HEK293 (cell line): ENCODE results near the gene DOCK1.

ENCODE experiments used
- CTCF ChIA-PET: fragments of 350-600 bp; formaldehyde crosslinking; extraction: SDS; loops from one replicate; lab custom pipeline; 2021; ENCODE audit warnings: antibody characterized with exemption; lab: Yijun Ruan, JAX
- POLR2A ChIA-PET: fragments of 300-600 bp; formaldehyde crosslinking; extraction: SDS; loops from one replicate; lab custom pipeline; 2020; ENCODE audit warnings: antibody characterized with exemption, inconsistent platforms; lab: Yijun Ruan, JAX
- H3K27ac ChIP-seq: fragments of 200-500 bp; sonication (Bioruptor generic); 2 replicates; pipeline ENCODE4 v1.5.1; 2014; ENCODE audit warnings: low read depth, low read length, control low read depth, inconsistent platforms; ENCODE audit errors: extremely low read depth
- H3K36me3 ChIP-seq, 2 experiments: fragments of 200-500 bp in 1 of 2; sonication (Bioruptor generic) in 1 of 2; 1 replicate in 1 of 2; 2 replicates in 1 of 2; pipeline ENCODE4 v1.5.1; 2014 to 2017; ENCODE audit warnings: inconsistent platforms in 2 of 2, low read length in 2 of 2; ENCODE audit not compliant: control insufficient read depth in 2 of 2, insufficient read depth in 1 of 2
- H3K4me1 ChIP-seq: fragments of 200-500 bp; sonication (Bioruptor generic); 2 replicates; pipeline ENCODE4 v1.5.1; 2014; ENCODE audit warnings: mild to moderate bottlenecking, low read length, inconsistent platforms; ENCODE audit not compliant: control insufficient read depth, insufficient read depth
- H3K4me3 ChIP-seq: 2 replicates; pipeline ENCODE4 v1.5.1; 2011; ENCODE audit warnings: low read depth, mild to moderate bottlenecking, control low read depth, low read length, moderate library complexity
- H3K9me3 ChIP-seq: fragments of 200-500 bp; sonication (Bioruptor generic); 2 replicates; pipeline ENCODE4 v1.5.1; 2014; ENCODE audit warnings: low read depth, low read length, inconsistent platforms; ENCODE audit not compliant: control insufficient read depth, insufficient read depth
- GLI2 ChIP-seq: fragments of 450-650 bp; formaldehyde crosslinking; IDR thresholded peaks from 2 replicates; pipeline ENCODE4; 2017; ENCODE audit warnings: missing biosample characterization, missing genetic modification characterization, low read depth, borderline replicate concordance
- IKZF3 ChIP-seq: fragments of 450-650 bp; IDR thresholded peaks from 2 replicates; pipeline ENCODE4 v1.5.0; 2018; ENCODE audit warnings: missing biosample characterization, mild to moderate bottlenecking, missing genetic modification characterization, moderate library complexity
- ZBTB21 ChIP-seq: fragments of 450-650 bp; formaldehyde crosslinking; IDR thresholded peaks from 2 replicates; pipeline ENCODE4 v1.5.1; 2017; ENCODE audit warnings: missing biosample characterization, missing genetic modification characterization
- ZFP3 ChIP-seq: fragments of 450-650 bp; formaldehyde crosslinking; IDR thresholded peaks from 2 replicates; pipeline ENCODE4 v1.5.1; 2016; ENCODE audit warnings: low read depth, missing biosample characterization, missing genetic modification characterization
- ZNF16 ChIP-seq: fragments of 450-650 bp; formaldehyde crosslinking; IDR thresholded peaks from 2 replicates; pipeline ENCODE4 v1.5.1; 2016; ENCODE audit warnings: low read depth, missing biosample characterization, missing genetic modification characterization
- ZNF223 ChIP-seq: fragments of 450-650 bp; formaldehyde crosslinking; IDR thresholded peaks from 2 replicates; pipeline ENCODE4 v1.5.1; 2016; ENCODE audit warnings: missing biosample characterization, missing genetic modification characterization
- ZNF248 ChIP-seq: fragments of 450-650 bp; formaldehyde crosslinking; IDR thresholded peaks from 2 replicates; pipeline ENCODE4 v1.5.1; 2017; ENCODE audit warnings: missing biosample characterization, missing genetic modification characterization
- ZNF274 ChIP-seq, 2 experiments: fragments of 200-500 bp in 1 of 2; fragments of 450-650 bp in 1 of 2; sonication (Bioruptor generic) in 1 of 2; formaldehyde crosslinking in 1 of 2; IDR thresholded peaks; 2 replicates each; pipeline versions ENCODE4 v1.5.1 to v1.6.1; 2014 to 2016; ENCODE audit warnings: borderline replicate concordance in 1 of 2, inconsistent platforms in 1 of 2, low read length in 1 of 2, missing biosample characterization in 1 of 2, missing genetic modification characterization in 1 of 2
- ZNF433 ChIP-seq: fragments of 450-650 bp; formaldehyde crosslinking; IDR thresholded peaks from 2 replicates; pipeline ENCODE4 v1.5.1; 2016; ENCODE audit warnings: missing biosample characterization, missing genetic modification characterization, low read depth
- ZNF48 ChIP-seq: fragments of 450-650 bp; formaldehyde crosslinking; IDR thresholded peaks from 2 replicates; pipeline ENCODE4 v1.5.1; 2016; ENCODE audit warnings: missing biosample characterization, missing genetic modification characterization
- ZNF501 ChIP-seq: fragments of 450-650 bp; formaldehyde crosslinking; IDR thresholded peaks from 2 replicates; pipeline ENCODE4 v1.5.1; 2016; ENCODE audit warnings: missing biosample characterization, missing genetic modification characterization
- ZNF544 ChIP-seq: fragments of 450-650 bp; formaldehyde crosslinking; IDR thresholded peaks from 2 replicates; pipeline ENCODE4 v1.5.0; 2017; ENCODE audit warnings: missing biosample characterization, missing genetic modification characterization
- ZNF585B ChIP-seq: fragments of 450-650 bp; formaldehyde crosslinking; IDR thresholded peaks from 2 replicates; pipeline ENCODE4 v1.5.1; 2016; ENCODE audit warnings: missing biosample characterization, missing genetic modification characterization
- ZNF596 ChIP-seq: fragments of 450-650 bp; IDR thresholded peaks from 2 replicates; pipeline ENCODE4 v1.5.0; 2018; ENCODE audit warnings: missing biosample characterization, mild to moderate bottlenecking, missing genetic modification characterization, moderate library complexity
- ZNF600 ChIP-seq: fragments of 450-650 bp; formaldehyde crosslinking; IDR thresholded peaks from 2 replicates; pipeline ENCODE4 v1.5.1; 2016; ENCODE audit warnings: missing biosample characterization, missing genetic modification characterization
- ZNF768 ChIP-seq: fragments of 450-650 bp; formaldehyde crosslinking; IDR thresholded peaks from 2 replicates; pipeline ENCODE4 v1.5.1; 2018; ENCODE audit warnings: missing biosample characterization, mild to moderate bottlenecking, missing genetic modification characterization
- TF ChIP-seq, protein P1 (sequence below): fragments of 450-650 bp; formaldehyde crosslinking; IDR thresholded peaks from 2 replicates; pipeline ENCODE4 v1.5.1; 2016; ENCODE audit warnings: missing biosample characterization, missing genetic modification characterization, borderline replicate concordance
- TF ChIP-seq, protein P2 (sequence below): fragments of 450-650 bp; formaldehyde crosslinking; IDR thresholded peaks from 2 replicates; pipeline ENCODE4 v1.5.1; 2016; ENCODE audit warnings: missing biosample characterization, missing genetic modification characterization
- TF ChIP-seq, protein P3 (sequence below): fragments of 450-650 bp; formaldehyde crosslinking; IDR thresholded peaks from 2 replicates; pipeline ENCODE4 v1.5.1; 2017; ENCODE audit warnings: missing biosample characterization, missing genetic modification characterization
- TF ChIP-seq, protein P4 (sequence below): fragments of 450-650 bp; formaldehyde crosslinking; IDR thresholded peaks from 2 replicates; pipeline ENCODE4 v1.5.1; 2016; ENCODE audit warnings: missing biosample characterization, missing genetic modification characterization, borderline replicate concordance
- TF ChIP-seq, protein P5 (sequence below): fragments of 450-650 bp; formaldehyde crosslinking; IDR thresholded peaks from 2 replicates; pipeline ENCODE4 v1.5.1; 2016; ENCODE audit warnings: missing biosample characterization, missing genetic modification characterization

DOCK1 gene

DNA sequence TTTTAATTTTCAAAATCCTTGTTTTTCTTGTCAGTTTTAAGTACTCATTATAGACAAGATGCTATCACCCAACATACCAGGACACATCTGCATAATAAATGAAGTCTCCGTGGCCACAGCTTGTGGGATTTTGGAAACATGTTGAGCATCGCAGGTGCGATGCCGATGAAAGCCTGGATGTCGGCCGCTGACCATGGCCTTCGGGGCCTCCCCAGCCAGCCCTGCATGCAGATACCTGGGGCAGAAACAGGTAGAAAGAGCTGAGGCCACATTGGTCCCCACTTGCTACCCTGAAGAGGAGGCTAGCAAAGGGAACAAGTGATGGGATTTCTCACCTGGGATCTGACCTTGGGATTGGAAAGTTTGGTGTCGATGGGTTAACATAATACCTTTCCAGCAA lies 123.8 kb downstream of the DOCK1 start:
- Histone ChIP-seq H3K9me3 (no peaks in the 10 kb centered on the region), H3K4me3 (no peak overlapping the region), H3K4me1 (no peaks in the 10 kb centered on the region), H3K36me3 (peaks cover 17 to 87% of the 10 kb centered on the region in 2 experiments), H3K27ac (no peak overlapping the region)
- CTCF ChIA-PET, result interaction anchor here (0.6 kb wide), 1 partner anchor 1162 kb away, joined by 6 read pairs; no protein-coding TSS in a partner anchor
- POLR2A ChIA-PET, result no interaction called here
- TF ChIP-seq GLI2 (tag by site-specific recombination) (no peak), ZNF585B (tag by site-specific recombination) (no peak)
- TF ChIP-seq, protein P1, sequence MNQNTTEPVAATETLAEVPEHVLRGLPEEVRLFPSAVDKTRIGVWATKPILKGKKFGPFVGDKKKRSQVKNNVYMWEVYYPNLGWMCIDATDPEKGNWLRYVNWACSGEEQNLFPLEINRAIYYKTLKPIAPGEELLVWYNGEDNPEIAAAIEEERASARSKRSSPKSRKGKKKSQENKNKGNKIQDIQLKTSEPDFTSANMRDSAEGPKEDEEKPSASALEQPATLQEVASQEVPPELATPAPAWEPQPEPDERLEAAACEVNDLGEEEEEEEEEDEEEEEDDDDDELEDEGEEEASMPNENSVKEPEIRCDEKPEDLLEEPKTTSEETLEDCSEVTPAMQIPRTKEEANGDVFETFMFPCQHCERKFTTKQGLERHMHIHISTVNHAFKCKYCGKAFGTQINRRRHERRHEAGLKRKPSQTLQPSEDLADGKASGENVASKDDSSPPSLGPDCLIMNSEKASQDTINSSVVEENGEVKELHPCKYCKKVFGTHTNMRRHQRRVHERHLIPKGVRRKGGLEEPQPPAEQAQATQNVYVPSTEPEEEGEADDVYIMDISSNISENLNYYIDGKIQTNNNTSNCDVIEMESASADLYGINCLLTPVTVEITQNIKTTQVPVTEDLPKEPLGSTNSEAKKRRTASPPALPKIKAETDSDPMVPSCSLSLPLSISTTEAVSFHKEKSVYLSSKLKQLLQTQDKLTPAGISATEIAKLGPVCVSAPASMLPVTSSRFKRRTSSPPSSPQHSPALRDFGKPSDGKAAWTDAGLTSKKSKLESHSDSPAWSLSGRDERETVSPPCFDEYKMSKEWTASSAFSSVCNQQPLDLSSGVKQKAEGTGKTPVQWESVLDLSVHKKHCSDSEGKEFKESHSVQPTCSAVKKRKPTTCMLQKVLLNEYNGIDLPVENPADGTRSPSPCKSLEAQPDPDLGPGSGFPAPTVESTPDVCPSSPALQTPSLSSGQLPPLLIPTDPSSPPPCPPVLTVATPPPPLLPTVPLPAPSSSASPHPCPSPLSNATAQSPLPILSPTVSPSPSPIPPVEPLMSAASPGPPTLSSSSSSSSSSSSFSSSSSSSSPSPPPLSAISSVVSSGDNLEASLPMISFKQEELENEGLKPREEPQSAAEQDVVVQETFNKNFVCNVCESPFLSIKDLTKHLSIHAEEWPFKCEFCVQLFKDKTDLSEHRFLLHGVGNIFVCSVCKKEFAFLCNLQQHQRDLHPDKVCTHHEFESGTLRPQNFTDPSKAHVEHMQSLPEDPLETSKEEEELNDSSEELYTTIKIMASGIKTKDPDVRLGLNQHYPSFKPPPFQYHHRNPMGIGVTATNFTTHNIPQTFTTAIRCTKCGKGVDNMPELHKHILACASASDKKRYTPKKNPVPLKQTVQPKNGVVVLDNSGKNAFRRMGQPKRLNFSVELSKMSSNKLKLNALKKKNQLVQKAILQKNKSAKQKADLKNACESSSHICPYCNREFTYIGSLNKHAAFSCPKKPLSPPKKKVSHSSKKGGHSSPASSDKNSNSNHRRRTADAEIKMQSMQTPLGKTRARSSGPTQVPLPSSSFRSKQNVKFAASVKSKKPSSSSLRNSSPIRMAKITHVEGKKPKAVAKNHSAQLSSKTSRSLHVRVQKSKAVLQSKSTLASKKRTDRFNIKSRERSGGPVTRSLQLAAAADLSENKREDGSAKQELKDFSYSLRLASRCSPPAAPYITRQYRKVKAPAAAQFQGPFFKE, result no peak
- TF ChIP-seq, protein P2, sequence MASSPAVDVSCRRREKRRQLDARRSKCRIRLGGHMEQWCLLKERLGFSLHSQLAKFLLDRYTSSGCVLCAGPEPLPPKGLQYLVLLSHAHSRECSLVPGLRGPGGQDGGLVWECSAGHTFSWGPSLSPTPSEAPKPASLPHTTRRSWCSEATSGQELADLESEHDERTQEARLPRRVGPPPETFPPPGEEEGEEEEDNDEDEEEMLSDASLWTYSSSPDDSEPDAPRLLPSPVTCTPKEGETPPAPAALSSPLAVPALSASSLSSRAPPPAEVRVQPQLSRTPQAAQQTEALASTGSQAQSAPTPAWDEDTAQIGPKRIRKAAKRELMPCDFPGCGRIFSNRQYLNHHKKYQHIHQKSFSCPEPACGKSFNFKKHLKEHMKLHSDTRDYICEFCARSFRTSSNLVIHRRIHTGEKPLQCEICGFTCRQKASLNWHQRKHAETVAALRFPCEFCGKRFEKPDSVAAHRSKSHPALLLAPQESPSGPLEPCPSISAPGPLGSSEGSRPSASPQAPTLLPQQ (tag by site-specific recombination), result no peak
- TF ChIP-seq, protein P3, sequence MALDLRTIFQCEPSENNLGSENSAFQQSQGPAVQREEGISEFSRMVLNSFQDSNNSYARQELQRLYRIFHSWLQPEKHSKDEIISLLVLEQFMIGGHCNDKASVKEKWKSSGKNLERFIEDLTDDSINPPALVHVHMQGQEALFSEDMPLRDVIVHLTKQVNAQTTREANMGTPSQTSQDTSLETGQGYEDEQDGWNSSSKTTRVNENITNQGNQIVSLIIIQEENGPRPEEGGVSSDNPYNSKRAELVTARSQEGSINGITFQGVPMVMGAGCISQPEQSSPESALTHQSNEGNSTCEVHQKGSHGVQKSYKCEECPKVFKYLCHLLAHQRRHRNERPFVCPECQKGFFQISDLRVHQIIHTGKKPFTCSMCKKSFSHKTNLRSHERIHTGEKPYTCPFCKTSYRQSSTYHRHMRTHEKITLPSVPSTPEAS (tag by site-specific recombination), result no peak

DNA sequence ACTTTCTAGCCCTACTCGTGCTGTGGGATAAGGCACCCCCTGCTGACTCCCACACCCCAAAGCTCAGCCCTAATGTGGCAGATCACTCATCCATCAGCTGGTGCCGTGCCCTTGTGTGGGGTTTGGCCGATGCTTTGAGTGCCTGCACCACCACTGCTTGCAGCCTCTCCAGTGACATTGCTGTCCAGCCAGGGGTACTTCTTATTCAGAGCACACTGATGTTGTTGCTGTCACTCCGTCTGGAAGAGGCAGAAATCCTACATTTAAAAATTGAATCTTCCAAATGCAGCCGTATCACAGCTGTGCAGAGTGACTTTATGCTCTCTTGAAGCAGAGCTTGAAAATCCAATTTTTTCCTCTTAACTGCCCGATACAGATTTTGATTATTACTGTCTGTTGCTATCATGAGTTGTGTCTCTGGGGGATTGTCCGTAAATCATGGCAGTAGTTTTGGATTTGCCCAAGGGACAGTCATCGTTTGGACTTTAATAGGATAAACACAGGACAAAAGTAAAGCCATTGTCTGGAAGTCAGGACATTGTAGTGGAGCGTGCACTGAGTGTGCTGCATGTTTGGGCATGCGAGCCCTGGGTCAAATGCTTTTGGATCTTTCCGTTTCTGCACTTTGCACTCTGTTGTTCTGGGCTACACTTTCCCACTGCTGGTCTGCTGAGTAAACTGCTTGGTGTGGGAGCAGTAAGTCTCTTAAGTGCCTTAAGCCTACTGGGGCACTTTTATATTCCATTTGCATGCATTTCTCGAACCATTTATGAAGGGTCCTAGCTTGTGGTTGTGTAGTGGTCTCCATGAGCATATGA lies 128.2 kb downstream of the DOCK1 start:
- H3K4me1 ChIP-seq, result no peaks in the 10 kb centered on the region
- no peaks in the 10 kb centered on the region for H3K9me3 ChIP-seq
- no peak overlapping the region for H3K4me3 ChIP-seq
- H3K36me3 ChIP-seq, result peaks cover 17 to 75% of the 10 kb centered on the region in 2 experiments
- H3K27ac ChIP-seq, result no peak overlapping the region
- ChIA-PET CTCF (no interaction called here), POLR2A (no interaction called here)
- TF ChIP-seq ZNF433 (tag by site-specific recombination) (no peak), ZNF16 (tag by site-specific recombination) (no peak), ZNF596 (tag by site-specific recombination) (no peak), IKZF3 (no peak), ZNF274 (IDR thresholded peaks at IDR 0.05; ENCODE audit: low read length) (no peak), ZNF274 (tag by site-specific recombination; IDR thresholded peaks at IDR 0.05; ENCODE audit: borderline replicate concordance) (no peak), ZNF48 (tag by site-specific recombination) (no peak), ZBTB21 (tag by site-specific recombination) (no peak), ZNF768 (no peak), ZNF600 (tag by site-specific recombination) (no peak), ZNF544 (tag by site-specific recombination) (no peak), ZNF248 (no peak), ZFP3 (no peak), ZNF501 (tag by site-specific recombination) (no peak), ZNF223 (tag by site-specific recombination) (no peak)
- TF ChIP-seq, protein P4, sequence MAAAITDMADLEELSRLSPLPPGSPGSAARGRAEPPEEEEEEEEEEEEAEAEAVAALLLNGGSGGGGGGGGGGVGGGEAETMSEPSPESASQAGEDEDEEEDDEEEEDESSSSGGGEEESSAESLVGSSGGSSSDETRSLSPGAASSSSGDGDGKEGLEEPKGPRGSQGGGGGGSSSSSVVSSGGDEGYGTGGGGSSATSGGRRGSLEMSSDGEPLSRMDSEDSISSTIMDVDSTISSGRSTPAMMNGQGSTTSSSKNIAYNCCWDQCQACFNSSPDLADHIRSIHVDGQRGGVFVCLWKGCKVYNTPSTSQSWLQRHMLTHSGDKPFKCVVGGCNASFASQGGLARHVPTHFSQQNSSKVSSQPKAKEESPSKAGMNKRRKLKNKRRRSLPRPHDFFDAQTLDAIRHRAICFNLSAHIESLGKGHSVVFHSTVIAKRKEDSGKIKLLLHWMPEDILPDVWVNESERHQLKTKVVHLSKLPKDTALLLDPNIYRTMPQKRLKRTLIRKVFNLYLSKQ (tag by site-specific recombination), result no peak
- TF ChIP-seq, protein P5, sequence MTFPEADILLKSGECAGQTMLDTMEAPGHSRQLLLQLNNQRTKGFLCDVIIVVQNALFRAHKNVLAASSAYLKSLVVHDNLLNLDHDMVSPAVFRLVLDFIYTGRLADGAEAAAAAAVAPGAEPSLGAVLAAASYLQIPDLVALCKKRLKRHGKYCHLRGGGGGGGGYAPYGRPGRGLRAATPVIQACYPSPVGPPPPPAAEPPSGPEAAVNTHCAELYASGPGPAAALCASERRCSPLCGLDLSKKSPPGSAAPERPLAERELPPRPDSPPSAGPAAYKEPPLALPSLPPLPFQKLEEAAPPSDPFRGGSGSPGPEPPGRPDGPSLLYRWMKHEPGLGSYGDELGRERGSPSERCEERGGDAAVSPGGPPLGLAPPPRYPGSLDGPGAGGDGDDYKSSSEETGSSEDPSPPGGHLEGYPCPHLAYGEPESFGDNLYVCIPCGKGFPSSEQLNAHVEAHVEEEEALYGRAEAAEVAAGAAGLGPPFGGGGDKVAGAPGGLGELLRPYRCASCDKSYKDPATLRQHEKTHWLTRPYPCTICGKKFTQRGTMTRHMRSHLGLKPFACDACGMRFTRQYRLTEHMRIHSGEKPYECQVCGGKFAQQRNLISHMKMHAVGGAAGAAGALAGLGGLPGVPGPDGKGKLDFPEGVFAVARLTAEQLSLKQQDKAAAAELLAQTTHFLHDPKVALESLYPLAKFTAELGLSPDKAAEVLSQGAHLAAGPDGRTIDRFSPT (tag by site-specific recombination), result no peak
